ENCODE results near the gene AKR7A2. TPM values are rescaled to one million over a fixed set of nuclear protein-coding genes. Genes with fewer than 3 reads are reported as not detected.
A peak's percentile ranks its signal among the peaks of the same experiment; 100 is the strongest.

Gene AKR7A2
- total and polyA plus RNA-seq, 8 donors = 11.7 to 33.8 (median 27.8) TPM

DNA sequence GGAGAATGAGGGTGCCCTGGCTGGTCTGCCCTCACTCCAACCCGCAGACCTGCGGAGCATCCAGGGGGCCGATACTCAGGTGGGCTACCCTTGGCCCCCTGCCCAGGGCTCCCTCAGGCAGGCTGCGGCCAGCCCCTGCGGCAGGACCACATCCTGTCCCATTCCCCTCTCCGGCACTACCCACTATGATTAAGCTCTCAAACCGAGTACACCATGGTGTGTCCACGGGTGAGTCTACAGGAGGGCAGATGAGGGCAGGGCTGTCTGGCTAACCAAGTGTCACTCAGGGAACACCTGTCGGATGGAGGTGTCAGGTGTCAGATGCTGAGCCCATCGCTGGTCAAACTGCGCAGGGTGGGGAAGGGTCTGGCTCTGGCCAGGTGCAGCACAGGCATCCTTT, 47.4 kb upstream of the AKR7A2 start:
- intact Hi-C loops (cut with DNase I) = no loop called here
- ATAC-seq = no peak
- TF ChIP-seq, protein P1, sequence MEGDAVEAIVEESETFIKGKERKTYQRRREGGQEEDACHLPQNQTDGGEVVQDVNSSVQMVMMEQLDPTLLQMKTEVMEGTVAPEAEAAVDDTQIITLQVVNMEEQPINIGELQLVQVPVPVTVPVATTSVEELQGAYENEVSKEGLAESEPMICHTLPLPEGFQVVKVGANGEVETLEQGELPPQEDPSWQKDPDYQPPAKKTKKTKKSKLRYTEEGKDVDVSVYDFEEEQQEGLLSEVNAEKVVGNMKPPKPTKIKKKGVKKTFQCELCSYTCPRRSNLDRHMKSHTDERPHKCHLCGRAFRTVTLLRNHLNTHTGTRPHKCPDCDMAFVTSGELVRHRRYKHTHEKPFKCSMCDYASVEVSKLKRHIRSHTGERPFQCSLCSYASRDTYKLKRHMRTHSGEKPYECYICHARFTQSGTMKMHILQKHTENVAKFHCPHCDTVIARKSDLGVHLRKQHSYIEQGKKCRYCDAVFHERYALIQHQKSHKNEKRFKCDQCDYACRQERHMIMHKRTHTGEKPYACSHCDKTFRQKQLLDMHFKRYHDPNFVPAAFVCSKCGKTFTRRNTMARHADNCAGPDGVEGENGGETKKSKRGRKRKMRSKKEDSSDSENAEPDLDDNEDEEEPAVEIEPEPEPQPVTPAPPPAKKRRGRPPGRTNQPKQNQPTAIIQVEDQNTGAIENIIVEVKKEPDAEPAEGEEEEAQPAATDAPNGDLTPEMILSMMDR (IDR thresholded peaks at IDR 0.05) = no peak

GRCh38 chr1:19358710-19359109, 46.8 kb upstream of the AKR7A2 start:
- TF ChIP-seq, protein P1 (IDR thresholded peaks at IDR 0.05) = no peak
- H3K4me1 ChIP-seq = no peaks in the 10 kb centered on the region
- WGBS, 2 donors = 88 to 89% methylated on average over 8 of the region's 8 CpGs
- H3K27me3 ChIP-seq = no peaks in the 10 kb centered on the region
- FAIRE-seq (no peak), DNase-seq (no peak), ATAC-seq (no peak)
- no peaks in the 10 kb centered on the region for H3K9me3 ChIP-seq
- H3K27ac ChIP-seq = no peak overlapping the region
- H3K36me3 ChIP-seq = peaks cover 0 to 12% (median 2%) of the 10 kb centered on the region in 3 donors
- intact Hi-C loops (cut with DNase I) = no loop called here
- no peak overlapping the region for H3K4me3 ChIP-seq

More for the DNA sequence above, 47.4 kb upstream of the AKR7A2 start:
- FAIRE-seq (no peak), DNase-seq (peak in 1 of 6 donors; percentile 19)
- Histone ChIP-seq H3K36me3 (peaks cover 0 to 12% (median 2%) of the 10 kb centered on the region in 3 donors), H3K27me3 (no peaks in the 10 kb centered on the region), H3K4me1 (no peaks in the 10 kb centered on the region), H3K4me3 (no peak overlapping the region), H3K27ac (no peak overlapping the region), H3K9me3 (no peaks in the 10 kb centered on the region)
- 82 to 90% methylated on average over 11 of the region's 11 CpGs for WGBS, 2 donors

DNA sequence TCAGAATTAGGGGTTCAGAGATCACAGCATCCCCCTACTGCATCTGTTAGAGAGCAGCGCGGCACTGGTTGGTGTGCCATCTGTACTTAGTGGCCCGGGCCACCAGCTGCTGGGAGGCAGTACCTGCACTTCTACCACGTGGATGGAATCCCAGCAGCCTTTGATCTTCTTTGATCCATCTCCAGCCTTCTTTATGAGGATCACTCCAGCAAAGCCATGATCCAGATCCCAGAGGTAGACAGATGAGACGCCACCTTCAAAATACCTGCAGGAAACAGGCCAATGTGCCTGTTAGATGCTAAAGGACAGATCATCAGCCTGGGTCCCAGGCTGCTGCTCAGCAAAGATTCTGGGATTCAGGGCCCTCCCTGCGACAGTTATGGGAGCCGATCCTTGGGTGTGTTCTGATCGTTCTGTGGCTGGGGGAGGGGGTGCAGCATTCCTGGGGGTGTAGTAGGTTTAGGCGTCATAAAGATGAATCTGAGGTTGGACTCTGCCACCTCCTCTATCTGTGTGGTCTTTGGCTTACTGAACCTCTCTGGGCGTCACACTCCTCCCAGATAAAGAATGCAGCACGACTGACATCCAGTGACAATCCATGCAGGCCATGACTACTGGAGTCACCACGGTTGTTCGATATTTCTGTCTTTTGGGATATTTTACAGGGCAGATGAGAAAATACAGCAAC, 45.5 kb upstream of the AKR7A2 start:
- no peaks in the 10 kb centered on the region for H3K27me3 ChIP-seq
- no peak overlapping the region for H3K27ac ChIP-seq
- TF ChIP-seq, protein P1 (IDR thresholded peaks at IDR 0.05) = no peak
- peaks cover 0 to 15% (median 2%) of the 10 kb centered on the region in 3 donors for H3K36me3 ChIP-seq
- H3K9me3 ChIP-seq = no peaks in the 10 kb centered on the region
- ATAC-seq (no peak), DNase-seq (peak in 1 of 6 donors; percentile 9), FAIRE-seq (no peak)
- intact Hi-C loops (cut with DNase I) = no loop called here
- no peak overlapping the region for H3K4me3 ChIP-seq
- WGBS, 2 donors = 90 to 92% methylated on average over 13 of the region's 13 CpGs
- no peaks in the 10 kb centered on the region for H3K4me1 ChIP-seq

- 87 to 91% methylated on average over 5 of the region's 5 CpGs for WGBS, 2 donors
- H3K36me3 ChIP-seq = peaks cover 0 to 19% (median 2%) of the 10 kb centered on the region in 3 donors
- peak in 2 of 4 donors; percentile 49 to 71 for ATAC-seq
- no peaks in the 10 kb centered on the region for H3K9me3 ChIP-seq
- H3K27ac ChIP-seq = no peak overlapping the region
- no peaks in the 10 kb centered on the region for H3K4me1 ChIP-seq
- intact Hi-C loops (cut with DNase I) = no loop called here
- DNase-seq = no peak
- no peaks in the 10 kb centered on the region for H3K27me3 ChIP-seq
- no peak overlapping the region for H3K4me3 ChIP-seq
- TF ChIP-seq, protein P1 (IDR thresholded peaks at IDR 0.05) = no peak
- no peak for FAIRE-seq
Measured at GRCh38 chr1:19356266-19356665, 44.3 kb upstream of the AKR7A2 start.

DNA sequence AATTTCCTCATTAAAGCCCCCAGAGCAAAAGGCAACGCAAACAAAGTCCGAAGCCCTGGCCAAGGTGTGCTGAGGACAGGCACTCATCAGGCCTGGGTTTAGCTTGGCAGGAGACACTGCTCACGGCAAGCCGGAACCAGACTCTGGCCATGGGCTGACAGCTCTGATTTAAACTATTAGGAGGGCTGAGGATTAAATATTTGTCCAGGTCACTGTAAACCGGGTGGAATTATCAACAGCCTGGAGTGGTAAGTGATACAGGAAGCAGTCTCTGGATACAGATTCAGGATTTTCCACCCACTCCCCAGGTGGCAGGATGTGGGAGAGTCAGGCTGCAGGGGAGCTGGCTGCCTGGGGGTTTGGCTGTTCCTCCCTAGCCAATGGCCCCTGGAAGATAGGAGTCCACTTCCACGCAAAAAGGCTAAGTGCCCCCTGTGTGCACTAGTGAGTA, 42.6 kb upstream of the AKR7A2 start:
- no peak overlapping the region for H3K4me3 ChIP-seq
- FAIRE-seq (no peak), DNase-seq (peak in 1 of 6 donors; percentile 15), ATAC-seq (peak in 3 of 4 donors; percentile 33 to 72 (median 61))
- H3K36me3 ChIP-seq = peaks cover 0 to 23% (median 2%) of the 10 kb centered on the region in 3 donors
- H3K9me3 ChIP-seq = no peaks in the 10 kb centered on the region
- TF ChIP-seq, protein P1 (IDR thresholded peaks at IDR 0.05) = no peak
- H3K27me3 ChIP-seq = no peaks in the 10 kb centered on the region
- 85 to 89% methylated on average over 6 of the region's 6 CpGs for WGBS, 2 donors
- no peak overlapping the region for H3K27ac ChIP-seq
- intact Hi-C loops (cut with DNase I) = no loop called here
- H3K4me1 ChIP-seq = no peaks in the 10 kb centered on the region

Measured in pancreas (tissue), 10 donors.